SK-N-SH treated with all-trans-retinoic acid at 6 μM for 48 hours (cell line): ENCODE results near the gene IPO5.

Source experiments
- CREB5 ChIP-seq: fragments of 250-450 bp; sonication (Bioruptor Pico); IDR thresholded peaks from 2 replicates; pipeline ENCODE4 v1.5.1; 2020; ENCODE audit warnings: low read depth, mild to moderate bottlenecking, moderate library complexity
- CSDC2 ChIP-seq: fragments of 250-450 bp; sonication (Bioruptor Pico); IDR thresholded peaks from 2 replicates; pipeline ENCODE4 v1.5.0; 2020; ENCODE audit warnings: mild to moderate bottlenecking, moderate library complexity
- GLIS3 ChIP-seq: fragments of 250-450 bp; sonication (Bioruptor Pico); IDR thresholded peaks from 2 replicates; pipeline ENCODE4 v1.5.0; 2020; ENCODE audit warnings: mild to moderate bottlenecking, moderate library complexity
- RARB ChIP-seq: fragments of 250-450 bp; sonication (Bioruptor Pico); IDR thresholded peaks from 2 replicates; pipeline ENCODE4 v1.8.0; 2021; ENCODE audit warnings: mild to moderate bottlenecking, moderate library complexity
- ZNF565 ChIP-seq: fragments of 450-650 bp; formaldehyde crosslinking; conservative IDR thresholded peaks from 2 replicates; pipeline ENCODE4 v1.5.0; 2020; ENCODE audit warnings: low read depth, mild to moderate bottlenecking, moderate library complexity

GRCh38 chr13:98071316-98071715 lies 117.8 kb downstream of the IPO5 start:
- no peak for TF ChIP-seq RARB (CRISPR knock-in tag)
- no peak for TF ChIP-seq CREB5 (CRISPR knock-in tag)
- TF ChIP-seq ZNF565 (CRISPR knock-in tag) = no peak
- TF ChIP-seq CSDC2 (CRISPR knock-in tag) = no peak
- TF ChIP-seq GLIS3 = no peak
